ENCODE results near the gene GLO1. TPM values are rescaled to one million over a fixed set of nuclear protein-coding genes. Genes with fewer than 3 reads are reported as not detected.

Gene GLO1
- total RNA-seq, 1 experiment from 2014 or later, result 125 TPM

DNA sequence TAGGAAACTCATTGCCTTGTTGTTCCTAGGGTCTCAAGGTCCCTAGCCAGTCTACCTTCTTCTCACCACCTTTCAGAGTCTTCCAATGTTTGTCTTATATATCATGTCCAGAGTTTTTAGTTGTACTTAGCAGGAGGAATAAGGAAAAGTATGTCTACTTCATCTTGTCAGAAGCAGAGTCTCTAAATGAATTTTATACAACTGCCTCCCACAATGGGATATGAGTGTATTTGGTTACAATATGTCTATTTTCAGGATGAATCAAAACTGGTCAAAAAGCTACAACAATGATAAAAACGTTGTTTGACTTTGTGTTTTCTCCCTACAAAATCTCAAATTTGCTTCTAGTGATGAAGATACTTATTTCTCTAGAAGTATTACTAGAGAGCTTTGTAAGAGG is 7.0 kb downstream of the GLO1 start:
- H3K27ac ChIP-seq (ENCODE audit: low read length), result no peak overlapping the region
- in situ Hi-C loops (cut with HindIII; ENCODE audit: low pct_unique_long_range_greater_than_20kb, low sequenced_read_pairs) (no loop called here), intact Hi-C loops (cut with micrococcal nuclease; ENCODE audit: unreplicated experiment) (no loop called here)
- H3K9me3 ChIP-seq (ENCODE audit: control insufficient read depth, insufficient read depth, low read depth, low read length), result peaks cover 6% of the 10 kb centered on the region; the same call in 1 of the 2 replicates
- H3K27me3 ChIP-seq (ENCODE audit: control insufficient read depth, insufficient read depth, low read length), result no peaks in the 10 kb centered on the region
- ATAC-seq (no peak), DNase-seq (ENCODE audit: low read depth, low spot score) (no peak)
- TF ChIP-seq, protein P1, sequence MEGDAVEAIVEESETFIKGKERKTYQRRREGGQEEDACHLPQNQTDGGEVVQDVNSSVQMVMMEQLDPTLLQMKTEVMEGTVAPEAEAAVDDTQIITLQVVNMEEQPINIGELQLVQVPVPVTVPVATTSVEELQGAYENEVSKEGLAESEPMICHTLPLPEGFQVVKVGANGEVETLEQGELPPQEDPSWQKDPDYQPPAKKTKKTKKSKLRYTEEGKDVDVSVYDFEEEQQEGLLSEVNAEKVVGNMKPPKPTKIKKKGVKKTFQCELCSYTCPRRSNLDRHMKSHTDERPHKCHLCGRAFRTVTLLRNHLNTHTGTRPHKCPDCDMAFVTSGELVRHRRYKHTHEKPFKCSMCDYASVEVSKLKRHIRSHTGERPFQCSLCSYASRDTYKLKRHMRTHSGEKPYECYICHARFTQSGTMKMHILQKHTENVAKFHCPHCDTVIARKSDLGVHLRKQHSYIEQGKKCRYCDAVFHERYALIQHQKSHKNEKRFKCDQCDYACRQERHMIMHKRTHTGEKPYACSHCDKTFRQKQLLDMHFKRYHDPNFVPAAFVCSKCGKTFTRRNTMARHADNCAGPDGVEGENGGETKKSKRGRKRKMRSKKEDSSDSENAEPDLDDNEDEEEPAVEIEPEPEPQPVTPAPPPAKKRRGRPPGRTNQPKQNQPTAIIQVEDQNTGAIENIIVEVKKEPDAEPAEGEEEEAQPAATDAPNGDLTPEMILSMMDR (IDR thresholded peaks at IDR 0.05), result no peak
- TF ChIP-seq TCF7L2 (IDR thresholded peaks at IDR 0.05; ENCODE audit: low read depth, low read length), result no peak
- TF ChIP-seq, protein P2, sequence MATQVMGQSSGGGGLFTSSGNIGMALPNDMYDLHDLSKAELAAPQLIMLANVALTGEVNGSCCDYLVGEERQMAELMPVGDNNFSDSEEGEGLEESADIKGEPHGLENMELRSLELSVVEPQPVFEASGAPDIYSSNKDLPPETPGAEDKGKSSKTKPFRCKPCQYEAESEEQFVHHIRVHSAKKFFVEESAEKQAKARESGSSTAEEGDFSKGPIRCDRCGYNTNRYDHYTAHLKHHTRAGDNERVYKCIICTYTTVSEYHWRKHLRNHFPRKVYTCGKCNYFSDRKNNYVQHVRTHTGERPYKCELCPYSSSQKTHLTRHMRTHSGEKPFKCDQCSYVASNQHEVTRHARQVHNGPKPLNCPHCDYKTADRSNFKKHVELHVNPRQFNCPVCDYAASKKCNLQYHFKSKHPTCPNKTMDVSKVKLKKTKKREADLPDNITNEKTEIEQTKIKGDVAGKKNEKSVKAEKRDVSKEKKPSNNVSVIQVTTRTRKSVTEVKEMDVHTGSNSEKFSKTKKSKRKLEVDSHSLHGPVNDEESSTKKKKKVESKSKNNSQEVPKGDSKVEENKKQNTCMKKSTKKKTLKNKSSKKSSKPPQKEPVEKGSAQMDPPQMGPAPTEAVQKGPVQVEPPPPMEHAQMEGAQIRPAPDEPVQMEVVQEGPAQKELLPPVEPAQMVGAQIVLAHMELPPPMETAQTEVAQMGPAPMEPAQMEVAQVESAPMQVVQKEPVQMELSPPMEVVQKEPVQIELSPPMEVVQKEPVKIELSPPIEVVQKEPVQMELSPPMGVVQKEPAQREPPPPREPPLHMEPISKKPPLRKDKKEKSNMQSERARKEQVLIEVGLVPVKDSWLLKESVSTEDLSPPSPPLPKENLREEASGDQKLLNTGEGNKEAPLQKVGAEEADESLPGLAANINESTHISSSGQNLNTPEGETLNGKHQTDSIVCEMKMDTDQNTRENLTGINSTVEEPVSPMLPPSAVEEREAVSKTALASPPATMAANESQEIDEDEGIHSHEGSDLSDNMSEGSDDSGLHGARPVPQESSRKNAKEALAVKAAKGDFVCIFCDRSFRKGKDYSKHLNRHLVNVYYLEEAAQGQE (IDR thresholded peaks at IDR 0.05; ENCODE audit: insufficient read depth in 1 of 2, low read depth in 2 of 2, low read length in 1 of 2), result no peak
- no peak for TF ChIP-seq SIN3A (IDR thresholded peaks at IDR 0.05; ENCODE audit: borderline replicate concordance, insufficient read depth, low read depth, low read length)
- TF ChIP-seq POLR2AphosphoS5 (IDR thresholded peaks at IDR 0.05; ENCODE audit: low read depth, low read length), result no peak
- POLR2A ChIA-PET, result no interaction called here
- no peak overlapping the region for H3K4me3 ChIP-seq (ENCODE audit: low read depth in 2 of 2, low read length in 2 of 2)
- H3K36me3 ChIP-seq (ENCODE audit: control insufficient read depth, insufficient read depth, low read length), result no peaks in the 10 kb centered on the region
- CTCF ChIA-PET, result no interaction called here
- no peaks in the 10 kb centered on the region for H3K4me1 ChIP-seq (ENCODE audit: control insufficient read depth, insufficient read depth, low read length)
- no TSS peak for BruUV-seq (replicated peaks)

DNA sequence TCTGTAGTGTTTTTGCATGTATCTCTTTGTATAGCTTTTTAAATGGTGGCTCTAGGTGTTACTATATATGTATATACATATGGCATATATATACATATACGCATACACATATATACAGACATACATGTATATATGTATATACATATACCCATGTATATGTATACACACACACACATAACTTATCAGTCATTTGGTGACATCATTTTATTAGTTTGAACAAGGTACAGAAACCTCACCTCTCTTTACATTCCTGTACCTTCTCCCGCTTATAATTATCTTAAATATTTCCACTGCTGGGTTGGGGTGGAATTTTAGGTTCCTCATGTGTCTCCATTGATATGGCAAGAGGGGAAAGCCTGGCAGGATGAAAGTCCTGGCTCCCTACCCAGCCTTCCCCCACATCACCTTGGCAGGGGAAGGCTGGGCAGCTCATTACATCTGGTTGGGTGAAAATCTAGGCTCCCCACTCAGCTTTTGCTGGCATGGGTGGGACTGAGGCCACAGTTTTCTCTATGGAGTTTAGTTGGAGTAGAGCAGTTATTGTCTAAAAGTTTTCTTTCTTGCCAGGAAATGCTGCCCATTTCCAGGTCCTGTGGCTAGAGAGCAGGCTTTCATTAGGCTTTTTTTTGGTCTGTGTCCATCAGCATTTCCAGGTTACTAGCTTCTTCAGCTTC is 7.6 kb downstream of the GLO1 start:
- in situ Hi-C loops (cut with HindIII; ENCODE audit: low pct_unique_long_range_greater_than_20kb, low sequenced_read_pairs) (no loop called here), intact Hi-C loops (cut with micrococcal nuclease; ENCODE audit: unreplicated experiment) (no loop called here)
- BruUV-seq (replicated peaks), result no TSS peak
- peaks cover 3% of the 10 kb centered on the region; the same call in 1 of the 2 replicates for H3K9me3 ChIP-seq (ENCODE audit: control insufficient read depth, insufficient read depth, low read depth, low read length)
- H3K36me3 ChIP-seq (ENCODE audit: control insufficient read depth, insufficient read depth, low read length), result no peaks in the 10 kb centered on the region
- H3K27me3 ChIP-seq (ENCODE audit: control insufficient read depth, insufficient read depth, low read length), result no peaks in the 10 kb centered on the region
- ATAC-seq (no peak), DNase-seq (ENCODE audit: low read depth, low spot score) (no peak)
- no peak overlapping the region for H3K4me3 ChIP-seq (ENCODE audit: low read depth in 2 of 2, low read length in 2 of 2)
- no peaks in the 10 kb centered on the region for H3K4me1 ChIP-seq (ENCODE audit: control insufficient read depth, insufficient read depth, low read length)
- ChIA-PET POLR2A (no interaction called here), CTCF (no interaction called here)
- H3K27ac ChIP-seq (ENCODE audit: low read length), result no peak overlapping the region
- TF ChIP-seq, protein P2 (IDR thresholded peaks at IDR 0.05; ENCODE audit: insufficient read depth in 1 of 2, low read depth in 2 of 2, low read length in 1 of 2), result no peak
- TF ChIP-seq TCF7L2 (IDR thresholded peaks at IDR 0.05; ENCODE audit: low read depth, low read length) (no peak), SIN3A (IDR thresholded peaks at IDR 0.05; ENCODE audit: borderline replicate concordance, insufficient read depth, low read depth, low read length) (no peak), POLR2AphosphoS5 (IDR thresholded peaks at IDR 0.05; ENCODE audit: low read depth, low read length) (no peak)
- TF ChIP-seq, protein P1 (IDR thresholded peaks at IDR 0.05), result no peak

Measured in Panc1 (cell line).